GM21576 (cell line): ENCODE results near the gene DNAH17.

Experiments
- ATAC-seq: cut with Tn5 transposase; IDR thresholded peaks from one replicate; pipeline ENCODE4 v1.9.1; 2021; ENCODE audit warnings: mild to moderate bottlenecking, moderate library complexity; ENCODE audit not compliant: unreplicated experiment

DNAH17 gene

GRCh38 chr17:78399693-78400144, 177.5 kb downstream of the DNAH17 start:
- no peak for ATAC-seq

GRCh38 chr17:78399028-78399692, 178.0 kb downstream of the DNAH17 start:
- ATAC-seq = no peak

GRCh38 chr17:78398390-78398789, 178.8 kb downstream of the DNAH17 start:
- no peak for ATAC-seq

- ATAC-seq = no peak
Measured at GRCh38 chr17:78397681-78398101, 179.5 kb downstream of the DNAH17 start.

GRCh38 chr17:78396441-78397337, 180.5 kb downstream of the DNAH17 start:
- no peak for ATAC-seq

GRCh38 chr17:78395155-78395554, 182.0 kb downstream of the DNAH17 start:
- ATAC-seq = no peak

GRCh38 chr17:78394209-78394608, 183.0 kb downstream of the DNAH17 start:
- ATAC-seq = no peak

- no peak for ATAC-seq
Measured at GRCh38 chr17:78393575-78393974, 183.6 kb downstream of the DNAH17 start.

GRCh38 chr17:78392295-78392694, 184.9 kb downstream of the DNAH17 start:
- ATAC-seq = no peak

- no peak for ATAC-seq
Measured at GRCh38 chr17:78391843-78392242, 185.4 kb downstream of the DNAH17 start.

- ATAC-seq = no peak
Measured at GRCh38 chr17:78391051-78391431, 186.2 kb downstream of the DNAH17 start.

- ATAC-seq = no peak
Measured at GRCh38 chr17:78390241-78391050, 186.8 kb downstream of the DNAH17 start.

- ATAC-seq = no peak
Measured at GRCh38 chr17:78387977-78388941, 188.9 kb downstream of the DNAH17 start.

- no peak for ATAC-seq
Measured at GRCh38 chr17:78384479-78385175, 192.6 kb downstream of the DNAH17 start.

GRCh38 chr17:78383725-78384471, 193.3 kb downstream of the DNAH17 start:
- no peak for ATAC-seq

- ATAC-seq = no peak
Measured at GRCh38 chr17:78381601-78382232, 195.5 kb downstream of the DNAH17 start.

- ATAC-seq = no peak
Measured at GRCh38 chr17:78380370-78380769, 196.8 kb downstream of the DNAH17 start.

- ATAC-seq = no peak
Measured at GRCh38 chr17:78379131-78379491, 198.1 kb downstream of the DNAH17 start.
